Transverse colon (tissue), 4 donors: ENCODE results near the gene ELF2. TPM values are rescaled to one million over a fixed set of nuclear protein-coding genes. Genes with fewer than 3 reads are reported as not detected.
A peak's percentile ranks its signal among the peaks of the same experiment; 100 is the strongest.

Experiments used
- DNase-seq: peaks from one replicate; pipeline ENCODE4 v3.0.0-alpha.2; 2019
- H3K27ac ChIP-seq, 4 donors: fragments of 200-600 bp; sonication (generic); 2 replicates each; pipeline ENCODE4 v1.5.1; 2016 to 2018; ENCODE audit warnings: inconsistent platforms in 4 of 4
- H3K27me3 ChIP-seq: fragments of 200-600 bp; sonication (generic); 2 replicates; pipeline ENCODE4 v1.5.1; 2017; ENCODE audit warnings: inconsistent platforms
- H3K36me3 ChIP-seq, 4 donors: fragments of 200-600 bp; sonication (generic); 2 replicates each; pipeline ENCODE4 v1.5.1; 2017 to 2019; ENCODE audit warnings: inconsistent platforms in 4 of 4
- H3K4me1 ChIP-seq, 4 donors: fragments of 200-600 bp; sonication (generic); 2 replicates each; pipeline ENCODE4 v1.5.1; 2017 to 2020; ENCODE audit warnings: inconsistent platforms in 4 of 4
- H3K4me3 ChIP-seq, 4 donors: fragments of 200-600 bp; sonication (generic); 1 replicate in 1 of 4; 2 replicates in 3 of 4; pipeline versions ENCODE4 v1.5.1 to v1.6.1; 2017 to 2019; ENCODE audit warnings: inconsistent platforms in 4 of 4
- H3K9me3 ChIP-seq, 2 donors: fragments of 200-600 bp; sonication (generic); 2 replicates each; pipeline ENCODE4 v1.5.1; 2017 to 2019; ENCODE audit warnings: inconsistent platforms in 2 of 2
- EP300 ChIP-seq: sonication (generic); formaldehyde crosslinking; IDR thresholded peaks from one replicate; pipeline ENCODE4 v1.6.1; 2017; ENCODE audit warnings: antibody characterized with exemption, low read depth
- POLR2A ChIP-seq: fragments of 450-650 bp; IDR thresholded peaks from one replicate; pipeline ENCODE4 v1.6.1; 2016; ENCODE audit warnings: antibody characterized with exemption, mild to moderate bottlenecking, moderate library complexity
- POLR2AphosphoS5 ChIP-seq, 3 donors: sonication (generic); formaldehyde crosslinking; IDR thresholded peaks; one replicate each; pipeline ENCODE4 v1.6.1; 2016; ENCODE audit warnings: antibody characterized with exemption in 3 of 3
- WGBS, 2 donors: methylation state at CpG; one replicate each; pipeline ENCODE4 v1.1.5; 2018; ENCODE audit warnings: low coverage in 1 of 2; 5-methylcytosine and 5-hydroxymethylcytosine counted together
- in situ Hi-C, 4 donors: fragments of 200-750 bp; cut with MboI; loops; one replicate each; pipeline versions ENCODE4 v1.15.0 to v1.15.1; 2017; ENCODE audit warnings: low sequenced_read_pairs in 3 of 4, low pct_ligation_motif_present in 1 of 4, low pct_unique_long_range_greater_than_20kb in 1 of 4
- intact Hi-C: fragments of 100-400 bp; cut with DNase I; formaldehyde crosslinking; loops from one replicate; pipeline ENCODE4 v1.15.1; 2023; ENCODE audit warnings: low total_unique reads
- total RNA-seq, 4 donors: library from RNA; depleted of rRNA; stranded (reverse); fragments of >200 nt; gene quantifications; one replicate each; pipeline ENCODE4 v1.1.0, GENCODE V29; 2016
- TF ChIP-seq, protein P1 (sequence below), 5 experiments: fragments of 200-600 bp in 3 of 5; fragments of 450-650 bp in 2 of 5; sonication (generic) in 3 of 5; IDR thresholded peaks; 1 replicate in 2 of 5; 2 replicates in 3 of 5; pipeline ENCODE4 v1.5.1; 2016 to 2017; ENCODE audit warnings: antibody characterized with exemption in 5 of 5, inconsistent platforms in 3 of 5, mild to moderate bottlenecking in 2 of 5, moderate library complexity in 1 of 5

ELF2 gene
- total RNA-seq, 4 donors from 2014 or later, result 21.7 to 65.6 (median 41.8) TPM

DNA sequence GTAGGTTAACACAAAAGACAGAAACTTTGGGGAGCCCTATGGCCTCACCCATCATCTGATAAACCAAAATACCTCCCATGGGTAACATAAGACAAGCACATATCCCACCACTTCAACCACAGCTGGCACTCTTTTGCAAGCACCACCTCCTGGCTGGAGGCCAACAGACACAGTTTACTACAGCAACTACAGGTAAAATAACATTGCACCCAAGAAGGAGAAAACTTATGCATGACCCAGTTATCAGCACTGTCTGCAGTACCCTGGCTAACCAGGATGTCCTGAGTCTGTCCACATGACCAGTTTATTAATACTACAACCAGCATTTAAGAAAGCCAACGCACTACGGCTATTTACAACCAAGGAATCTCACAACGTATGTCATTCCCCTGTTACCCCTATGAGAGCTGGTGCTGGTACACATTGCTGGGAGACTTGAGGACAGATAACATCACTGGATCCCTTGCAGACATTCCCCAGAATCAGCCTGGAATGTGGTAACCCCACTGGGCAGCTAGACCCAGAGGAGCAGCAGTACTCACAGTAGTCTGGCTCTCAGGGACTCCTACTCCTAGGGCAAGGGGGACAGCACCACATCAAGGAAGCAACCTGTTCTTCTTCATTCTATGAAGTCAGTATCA, 32.0 kb downstream of the ELF2 start:
- no peaks in the 10 kb centered on the region for H3K27me3 ChIP-seq
- DNase-seq, result peak; percentile 29
- H3K9me3 ChIP-seq, result no peaks in the 10 kb centered on the region
- H3K36me3 ChIP-seq, result no peaks in the 10 kb centered on the region
- H3K4me1 ChIP-seq, result peaks cover 6 to 34% (median 12%) of the 10 kb centered on the region in 4 donors
- no peak overlapping the region for H3K27ac ChIP-seq
- 80 to 92% methylated on average over 3 of the region's 3 CpGs for WGBS, 2 donors
- H3K4me3 ChIP-seq, result no peak overlapping the region
- intact Hi-C loops, result no loop called here
- TF ChIP-seq POLR2AphosphoS5 (IDR thresholded peaks at IDR 0.05), result no peak
- in situ Hi-C loops, result no loop called here

DNA sequence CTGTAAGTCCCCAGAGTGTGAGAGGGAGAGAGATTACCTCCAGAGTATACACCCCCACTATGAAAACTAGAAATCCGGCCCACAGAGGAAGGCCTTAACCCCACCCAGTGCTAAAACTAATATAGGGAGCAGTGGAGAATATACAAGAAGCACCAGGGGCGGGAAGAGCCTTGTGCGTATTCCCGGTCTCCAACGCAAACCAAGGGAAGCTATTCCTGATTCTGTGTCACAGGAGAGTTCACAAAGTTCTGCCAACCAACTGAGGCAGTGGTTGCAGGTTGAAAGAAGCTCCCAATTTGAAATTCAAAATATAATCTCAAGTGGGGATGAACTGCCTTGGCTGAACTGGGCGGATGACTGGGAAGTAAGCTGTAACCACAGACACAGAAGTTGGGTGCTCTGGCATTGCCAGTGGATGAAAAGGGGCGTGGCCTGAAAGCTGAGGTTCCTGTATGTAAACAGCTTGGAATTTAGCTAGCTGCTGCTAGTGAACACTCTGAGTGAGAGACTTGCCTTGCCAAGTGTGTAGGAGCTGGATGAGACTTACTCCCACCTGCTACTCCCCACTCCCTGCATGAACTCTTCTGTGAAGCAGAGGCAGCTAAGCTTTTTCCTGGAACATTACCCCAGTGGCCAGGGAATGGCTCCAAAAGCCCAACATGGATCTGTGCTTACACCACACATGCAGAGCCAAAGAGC, 32.7 kb downstream of the ELF2 start:
- H3K4me3 ChIP-seq, result no peak overlapping the region
- H3K9me3 ChIP-seq, result no peaks in the 10 kb centered on the region
- WGBS, 2 donors, result 86 to 100% methylated on average over 1 to 7 of the region's 7 CpGs
- no peak overlapping the region for H3K27ac ChIP-seq
- TF ChIP-seq, protein P1, sequence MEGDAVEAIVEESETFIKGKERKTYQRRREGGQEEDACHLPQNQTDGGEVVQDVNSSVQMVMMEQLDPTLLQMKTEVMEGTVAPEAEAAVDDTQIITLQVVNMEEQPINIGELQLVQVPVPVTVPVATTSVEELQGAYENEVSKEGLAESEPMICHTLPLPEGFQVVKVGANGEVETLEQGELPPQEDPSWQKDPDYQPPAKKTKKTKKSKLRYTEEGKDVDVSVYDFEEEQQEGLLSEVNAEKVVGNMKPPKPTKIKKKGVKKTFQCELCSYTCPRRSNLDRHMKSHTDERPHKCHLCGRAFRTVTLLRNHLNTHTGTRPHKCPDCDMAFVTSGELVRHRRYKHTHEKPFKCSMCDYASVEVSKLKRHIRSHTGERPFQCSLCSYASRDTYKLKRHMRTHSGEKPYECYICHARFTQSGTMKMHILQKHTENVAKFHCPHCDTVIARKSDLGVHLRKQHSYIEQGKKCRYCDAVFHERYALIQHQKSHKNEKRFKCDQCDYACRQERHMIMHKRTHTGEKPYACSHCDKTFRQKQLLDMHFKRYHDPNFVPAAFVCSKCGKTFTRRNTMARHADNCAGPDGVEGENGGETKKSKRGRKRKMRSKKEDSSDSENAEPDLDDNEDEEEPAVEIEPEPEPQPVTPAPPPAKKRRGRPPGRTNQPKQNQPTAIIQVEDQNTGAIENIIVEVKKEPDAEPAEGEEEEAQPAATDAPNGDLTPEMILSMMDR (IDR thresholded peaks at IDR 0.05), result no peak
- TF ChIP-seq POLR2A, result no peak
- no peak for TF ChIP-seq POLR2AphosphoS5 (IDR thresholded peaks at IDR 0.05)
- TF ChIP-seq EP300, result no peak
- in situ Hi-C loops, result no loop called here
- H3K27me3 ChIP-seq, result no peaks in the 10 kb centered on the region
- H3K36me3 ChIP-seq, result no peaks in the 10 kb centered on the region
- peaks cover 6 to 34% (median 12%) of the 10 kb centered on the region in 4 donors for H3K4me1 ChIP-seq
- peak; percentile 36 for DNase-seq
- intact Hi-C loops, result no loop called here

DNA sequence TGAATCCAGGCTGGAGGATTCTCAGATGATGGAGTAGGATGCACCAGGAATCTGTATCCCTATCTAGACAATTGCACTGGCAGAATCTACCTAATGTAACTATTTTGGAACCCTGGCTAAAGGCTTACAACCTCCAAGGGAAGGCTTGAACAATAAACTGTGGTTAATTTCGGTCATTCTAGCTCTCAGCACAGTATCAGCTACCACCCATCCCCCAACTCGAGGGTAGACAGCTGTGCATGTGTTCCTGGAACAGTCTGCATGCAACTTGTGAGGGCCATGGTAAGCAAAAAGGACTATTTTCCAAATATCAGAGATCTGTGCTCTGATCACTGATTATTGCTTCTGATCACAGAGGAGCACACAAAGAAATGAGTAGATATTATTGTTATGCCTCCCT, 34.0 kb downstream of the ELF2 start:
- H3K9me3 ChIP-seq, result no peaks in the 10 kb centered on the region
- intact Hi-C loops, result no loop called here
- TF ChIP-seq EP300 (no peak), POLR2AphosphoS5 (IDR thresholded peaks at IDR 0.05) (no peak)
- H3K4me1 ChIP-seq, result peaks cover 6 to 34% (median 12%) of the 10 kb centered on the region in 4 donors
- 80 to 82% methylated on average over 2 of the region's 2 CpGs for WGBS, 2 donors
- H3K36me3 ChIP-seq, result no peaks in the 10 kb centered on the region
- no peak for DNase-seq
- H3K4me3 ChIP-seq, result no peak overlapping the region
- no peaks in the 10 kb centered on the region for H3K27me3 ChIP-seq
- in situ Hi-C loops, result no loop called here
- no peak overlapping the region for H3K27ac ChIP-seq

DNA sequence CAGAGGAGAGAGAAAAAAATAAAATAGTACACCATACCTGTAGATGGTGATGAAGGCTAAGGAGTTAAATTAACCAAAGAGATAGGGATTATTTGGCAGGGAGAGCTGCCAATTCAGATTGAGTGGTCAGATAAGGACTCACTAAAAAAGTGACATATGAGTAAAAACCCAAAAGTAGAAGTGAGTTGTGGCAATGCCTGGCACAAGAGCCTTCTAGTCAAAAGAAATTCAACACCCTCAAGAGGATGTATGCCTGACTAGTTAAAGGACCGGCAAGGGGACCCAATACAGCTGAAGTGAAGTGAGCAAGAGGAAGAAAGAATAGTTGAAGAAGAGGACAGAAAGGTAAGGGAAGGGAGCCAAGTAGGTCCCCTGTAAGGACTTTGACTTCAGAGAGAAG, 34.9 kb downstream of the ELF2 start:
- 75 to 77% methylated on average over 1 of the region's 1 CpG for WGBS, 2 donors
- H3K9me3 ChIP-seq, result no peaks in the 10 kb centered on the region
- TF ChIP-seq POLR2A (no peak), POLR2AphosphoS5 (IDR thresholded peaks at IDR 0.05) (no peak), EP300 (no peak)
- TF ChIP-seq, protein P1 (IDR thresholded peaks at IDR 0.05), result no peak
- H3K4me3 ChIP-seq, result no peak overlapping the region
- no peak overlapping the region for H3K27ac ChIP-seq
- intact Hi-C loops, result no loop called here
- H3K27me3 ChIP-seq, result no peaks in the 10 kb centered on the region
- DNase-seq, result no peak
- H3K36me3 ChIP-seq, result peaks cover 0 to 6% (median 0%) of the 10 kb centered on the region in 4 donors
- H3K4me1 ChIP-seq, result peaks cover 6 to 34% (median 12%) of the 10 kb centered on the region in 4 donors
- in situ Hi-C loops, result no loop called here

DNA sequence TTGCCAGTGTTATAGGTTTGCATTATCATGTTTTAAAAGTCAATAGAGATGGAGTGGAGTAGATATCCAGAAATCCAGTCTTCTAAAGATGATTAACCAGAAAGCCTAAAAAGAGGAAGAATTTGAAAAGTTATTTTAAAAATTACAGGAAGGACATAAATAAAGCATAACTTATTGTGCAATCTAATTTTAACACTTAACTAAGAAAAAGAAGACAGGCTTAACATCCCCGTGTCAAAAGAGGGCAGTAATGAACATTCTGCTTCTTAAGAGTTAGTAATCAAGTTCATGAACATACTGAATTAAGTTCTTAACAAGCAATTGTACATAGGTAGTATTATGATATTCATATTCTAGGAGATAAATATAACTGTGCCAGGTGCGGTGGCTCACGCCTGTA, 39.3 kb downstream of the ELF2 start:
- Histone ChIP-seq H3K27ac (no peak overlapping the region), H3K4me1 (peaks cover 0 to 9% (median 0%) of the 10 kb centered on the region in 4 donors), H3K36me3 (peaks cover 0 to 16% (median 0%) of the 10 kb centered on the region in 4 donors), H3K4me3 (no peak overlapping the region), H3K27me3 (no peaks in the 10 kb centered on the region), H3K9me3 (no peaks in the 10 kb centered on the region)
- TF ChIP-seq EP300 (no peak), POLR2AphosphoS5 (IDR thresholded peaks at IDR 0.05) (no peak), POLR2A (no peak)
- TF ChIP-seq, protein P1 (IDR thresholded peaks at IDR 0.05), result no peak
- intact Hi-C loops, result no loop called here
- in situ Hi-C loops, result no loop called here
- no peak for DNase-seq
- WGBS, 2 donors, result 85 to 90% methylated on average over 2 to 3 of the region's 3 CpGs
